ENCODE measurements around the gene ANKZF1.

- no peak for TF ChIP-seq POLR2AphosphoS5 (IDR thresholded peaks at IDR 0.05; ENCODE audit: borderline replicate concordance, low read depth, low read length)
- TF ChIP-seq EZH2 (IDR thresholded peaks at IDR 0.05): no peak
These were observed 13.1 kb upstream of the ANKZF1 start for GRCh38 chr2:219216535-219216915.
